T-helper 2 cell treated with Interferon-gamma antibody and Interleukin-4, amounts not matched to agents 5 μg/mL and 100 μg/mL, for 36 hours (primary cell): ENCODE measurements around the gene UBC.
"Not testable (repeated sequence)": the region's sequence is repeated elsewhere in the genome, so short reads cannot be mapped to it uniquely, and the experiment has no call there.

Experiments
- DNase-seq: peaks from one replicate; pipeline ENCODE4 v3.0.0; 2021; ENCODE audit warnings: low spot score
- H3K27ac Mint-ChIP-seq: one replicate; pipeline ENCODE4 v1.8.0; 2021; ENCODE audit warnings: mild to moderate bottlenecking, mixed read lengths
- H3K27me3 Mint-ChIP-seq: one replicate; pipeline ENCODE4 v1.8.0; 2021; ENCODE audit warnings: low read depth, mixed read lengths
- H3K36me3 Mint-ChIP-seq: one replicate; pipeline ENCODE4 v1.8.0; 2021; ENCODE audit warnings: low read depth, mixed read lengths
- H3K4me1 Mint-ChIP-seq: one replicate; pipeline ENCODE4 v1.8.0; 2021; ENCODE audit warnings: low read depth, mixed read lengths
- H3K4me3 Mint-ChIP-seq: one replicate; pipeline ENCODE4 v1.8.0; 2022; ENCODE audit warnings: mild to moderate bottlenecking, moderate library complexity, mixed read lengths
- H3K9me3 Mint-ChIP-seq: one replicate; pipeline ENCODE4 v1.8.0; 2021; ENCODE audit warnings: mixed read lengths

UBC gene

DNA sequence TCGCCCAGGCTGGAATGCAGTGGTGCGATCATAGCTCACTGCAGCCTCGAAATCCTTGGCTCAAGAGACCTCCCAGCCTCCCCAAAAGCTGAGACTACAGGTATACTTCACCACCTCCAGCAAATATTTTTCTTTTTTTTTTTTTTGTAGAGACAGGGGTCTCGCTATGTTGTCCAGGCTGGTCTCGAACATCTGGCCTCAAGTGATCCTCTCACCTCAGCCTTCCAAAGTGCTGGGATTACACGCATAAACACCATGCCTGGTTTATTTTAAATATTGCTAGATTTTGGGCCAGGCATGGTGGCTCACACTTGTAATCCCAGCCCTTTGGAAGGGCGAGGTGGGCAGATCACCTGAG lies 26.7 kb upstream of the UBC start:
- H3K4me1 Mint-ChIP-seq = peaks cover 18% of the 10 kb centered on the region
- DNase-seq = no peak
- H3K4me3 Mint-ChIP-seq = no peak overlapping the region
- H3K36me3 Mint-ChIP-seq = peaks cover 20% of the 10 kb centered on the region
- H3K27me3 Mint-ChIP-seq = no peaks in the 10 kb centered on the region
- no peaks in the 10 kb centered on the region for H3K9me3 Mint-ChIP-seq
- H3K27ac Mint-ChIP-seq = no peak overlapping the region

DNA sequence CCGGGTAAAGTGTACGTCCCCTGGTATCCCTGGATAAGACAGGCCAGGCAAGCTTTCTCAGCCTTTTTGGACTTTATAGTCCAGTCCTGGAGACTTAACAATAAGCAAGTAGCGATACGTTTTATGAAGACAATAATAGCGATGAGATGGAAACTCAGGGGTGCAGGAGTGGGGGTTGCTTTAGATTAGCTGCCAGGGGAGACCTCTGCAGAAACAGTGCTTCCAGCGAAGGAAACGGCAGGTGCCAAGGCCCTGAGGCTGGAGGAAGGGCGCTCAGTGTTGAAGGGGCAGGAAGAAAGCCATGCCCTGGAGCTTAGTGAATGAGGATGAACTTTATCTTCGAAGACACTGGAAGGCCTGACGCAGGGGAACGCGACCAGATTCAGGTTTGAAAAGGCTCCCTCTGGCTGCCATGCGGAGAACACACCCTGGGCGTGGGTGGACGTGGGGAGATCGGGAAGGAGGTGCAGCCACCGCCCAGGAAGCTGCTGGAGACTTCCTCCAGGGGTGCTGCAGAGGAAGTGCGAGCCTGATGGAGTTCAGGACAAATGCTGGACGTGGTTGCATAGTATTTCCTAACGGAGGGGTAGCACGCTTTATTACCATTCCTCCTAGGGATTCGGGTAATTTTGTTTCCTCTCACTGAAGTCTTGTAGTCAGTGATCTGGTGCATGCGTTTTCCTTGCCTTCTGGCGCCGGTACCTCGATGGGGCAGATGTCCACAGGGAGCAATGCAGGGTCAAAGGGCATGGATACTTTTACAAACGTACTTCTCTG lies 26.1 kb upstream of the UBC start:
- Mint-ChIP-seq H3K27ac (no peak overlapping the region), H3K27me3 (no peaks in the 10 kb centered on the region), H3K9me3 (no peaks in the 10 kb centered on the region), H3K4me3 (no peak overlapping the region), H3K4me1 (peaks cover 21% of the 10 kb centered on the region), H3K36me3 (peaks cover 19% of the 10 kb centered on the region)
- peak; percentile 86 for DNase-seq

DNA sequence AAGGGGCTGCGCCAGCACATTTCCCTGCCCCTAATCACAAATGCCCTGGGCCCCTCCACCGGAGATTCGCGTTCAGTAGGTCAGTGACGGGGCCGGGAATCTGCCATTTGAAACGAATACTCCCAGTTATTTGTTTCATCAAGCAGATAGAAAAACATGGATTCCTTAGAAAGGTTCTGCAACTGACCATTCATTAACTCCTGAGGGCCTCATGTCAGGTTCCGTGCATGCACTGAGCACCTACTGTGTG lies 25.6 kb upstream of the UBC start:
- DNase-seq = no peak
- no peak overlapping the region for H3K27ac Mint-ChIP-seq

DNA sequence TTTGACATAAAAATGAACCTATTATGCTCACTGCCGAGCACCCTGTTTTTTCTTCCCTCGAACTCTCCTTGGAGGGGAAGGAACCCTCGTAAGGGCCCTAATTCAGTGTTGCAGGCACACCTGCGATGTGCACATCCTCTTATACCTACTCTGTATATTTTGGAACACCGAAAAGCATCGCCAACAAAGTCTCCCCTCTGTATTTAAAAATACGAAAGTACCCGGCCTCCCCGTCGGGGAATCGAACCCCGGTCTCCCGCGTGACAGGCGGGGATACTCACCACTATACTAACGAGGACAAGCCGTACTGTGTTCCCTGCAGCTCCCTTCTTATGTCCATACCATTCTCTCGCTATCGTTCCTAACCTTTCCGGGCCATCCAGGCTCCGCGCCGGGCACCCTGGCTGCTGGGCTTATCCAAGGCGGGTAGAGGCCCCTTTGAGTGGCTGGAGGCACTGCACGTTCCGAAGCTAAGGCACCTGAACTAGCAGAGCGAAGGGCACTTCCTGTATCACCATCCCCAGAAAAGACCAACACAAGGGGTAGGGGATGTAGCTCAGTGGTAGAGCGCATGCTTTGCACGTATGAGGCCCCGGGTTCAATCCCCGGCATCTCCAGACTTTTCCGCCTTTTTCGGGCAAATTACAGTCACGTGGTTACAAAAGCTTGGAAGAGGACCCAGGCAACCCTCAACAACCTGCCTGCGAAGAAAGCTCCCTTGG lies 25.1 kb upstream of the UBC start:
- H3K4me3 Mint-ChIP-seq = no peak overlapping the region
- no peaks in the 10 kb centered on the region for H3K9me3 Mint-ChIP-seq
- H3K36me3 Mint-ChIP-seq = peaks cover 19% of the 10 kb centered on the region
- peak; percentile 87 for DNase-seq
- no peak overlapping the region for H3K27ac Mint-ChIP-seq
- H3K4me1 Mint-ChIP-seq = peaks cover 21% of the 10 kb centered on the region
- no peaks in the 10 kb centered on the region for H3K27me3 Mint-ChIP-seq

More for the DNA sequence above, 25.6 kb upstream of the UBC start:
- Mint-ChIP-seq H3K36me3 (peaks cover 21% of the 10 kb centered on the region), H3K9me3 (no peaks in the 10 kb centered on the region), H3K27me3 (no peaks in the 10 kb centered on the region), H3K4me3 (no peak overlapping the region), H3K4me1 (peaks cover 21% of the 10 kb centered on the region)

DNA sequence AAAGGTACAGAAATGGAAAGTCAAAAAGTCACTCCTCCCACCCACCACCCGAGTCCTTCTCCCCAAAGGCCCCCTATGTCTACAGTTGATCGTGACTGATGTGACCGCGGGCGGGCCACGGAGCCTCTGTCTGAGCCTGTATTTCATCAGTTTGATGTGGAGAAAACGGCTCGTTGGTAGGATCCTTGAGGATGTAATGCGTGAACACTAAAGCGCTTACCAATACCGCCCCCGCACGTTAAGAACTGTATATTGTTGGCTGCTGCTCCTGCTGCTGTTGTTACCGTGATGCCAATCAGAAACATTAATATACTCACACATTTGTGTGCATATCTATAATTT lies 24.6 kb upstream of the UBC start:
- Mint-ChIP-seq H3K27me3 (no peaks in the 10 kb centered on the region), H3K36me3 (peaks cover 19% of the 10 kb centered on the region), H3K9me3 (no peaks in the 10 kb centered on the region), H3K27ac (no peak overlapping the region), H3K4me1 (peaks cover 21% of the 10 kb centered on the region), H3K4me3 (no peak overlapping the region)
- peak; percentile 61 for DNase-seq

DNA sequence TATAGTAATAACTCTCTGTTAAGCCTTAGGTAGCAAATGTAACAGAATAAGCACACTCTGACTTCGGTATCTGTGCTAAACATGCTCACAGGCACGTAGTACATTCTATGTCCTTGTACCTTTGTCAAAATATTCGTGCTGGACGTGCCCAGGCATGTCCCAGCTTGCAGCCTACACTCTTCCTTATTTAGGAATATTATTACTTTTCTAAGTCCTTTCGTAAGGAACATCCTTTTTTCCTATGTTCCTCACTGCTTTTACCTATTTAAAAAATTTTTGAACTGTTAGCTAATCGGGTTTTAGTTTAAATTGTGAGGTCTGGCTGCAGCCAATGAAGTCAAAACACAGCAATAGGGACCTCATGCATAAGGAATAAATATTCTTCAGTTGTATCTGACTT lies 24.1 kb upstream of the UBC start:
- DNase-seq = no peak
- peaks cover 19% of the 10 kb centered on the region for H3K36me3 Mint-ChIP-seq
- H3K9me3 Mint-ChIP-seq = no peaks in the 10 kb centered on the region
- peaks cover 21% of the 10 kb centered on the region for H3K4me1 Mint-ChIP-seq
- no peak overlapping the region for H3K4me3 Mint-ChIP-seq
- no peak overlapping the region for H3K27ac Mint-ChIP-seq
- no peaks in the 10 kb centered on the region for H3K27me3 Mint-ChIP-seq

DNA sequence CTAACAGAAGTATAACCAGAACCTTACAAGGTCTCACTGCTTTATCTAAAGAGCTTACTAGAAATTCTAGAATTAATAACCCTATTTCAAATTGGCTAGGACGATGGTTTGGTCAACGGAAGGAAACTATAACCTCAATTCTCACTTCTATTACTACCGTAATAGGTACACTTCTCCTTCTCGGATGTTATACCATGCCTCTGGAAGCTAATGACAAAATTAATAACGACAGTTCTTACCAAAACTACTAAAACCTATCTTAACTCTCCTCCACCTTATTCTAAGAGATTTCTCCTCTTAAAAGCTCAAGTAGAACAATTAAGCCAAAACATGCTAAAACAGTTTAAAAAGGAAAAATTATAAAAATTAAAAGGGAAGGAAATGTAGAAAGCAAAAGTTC lies 23.7 kb upstream of the UBC start:
- Mint-ChIP-seq H3K4me3 (no peak overlapping the region), H3K27me3 (no peaks in the 10 kb centered on the region), H3K27ac (no peak overlapping the region), H3K4me1 (peaks cover 20% of the 10 kb centered on the region), H3K9me3 (no peaks in the 10 kb centered on the region), H3K36me3 (peaks cover 17% of the 10 kb centered on the region)
- DNase-seq = no peak

DNA sequence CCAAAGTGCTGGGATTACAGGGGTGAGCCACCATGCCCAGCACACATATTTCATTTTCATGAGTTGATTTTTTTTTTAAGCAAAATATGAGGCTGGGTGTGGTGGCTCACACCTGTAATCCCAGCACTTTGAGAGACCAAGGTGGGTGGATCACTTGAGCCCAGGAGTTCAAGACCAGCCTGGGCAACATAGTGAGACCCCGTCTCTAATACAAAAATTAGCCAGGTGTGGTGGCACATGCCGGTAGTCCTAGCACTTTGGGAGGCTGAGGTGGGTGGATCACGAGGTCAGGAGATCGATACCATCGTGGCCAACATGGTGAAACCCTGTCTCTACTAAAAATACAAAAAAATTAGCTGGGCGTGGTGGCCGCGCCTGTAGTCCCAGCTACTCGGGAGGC lies 17.1 kb upstream of the UBC start:
- H3K36me3 Mint-ChIP-seq = peaks cover 14% of the 10 kb centered on the region
- H3K27ac Mint-ChIP-seq, DNase-seq, H3K9me3 Mint-ChIP-seq, H3K27me3 Mint-ChIP-seq, H3K4me3 Mint-ChIP-seq: not testable (repeated sequence)
- H3K4me1 Mint-ChIP-seq = peaks cover 28% of the 10 kb centered on the region

DNA sequence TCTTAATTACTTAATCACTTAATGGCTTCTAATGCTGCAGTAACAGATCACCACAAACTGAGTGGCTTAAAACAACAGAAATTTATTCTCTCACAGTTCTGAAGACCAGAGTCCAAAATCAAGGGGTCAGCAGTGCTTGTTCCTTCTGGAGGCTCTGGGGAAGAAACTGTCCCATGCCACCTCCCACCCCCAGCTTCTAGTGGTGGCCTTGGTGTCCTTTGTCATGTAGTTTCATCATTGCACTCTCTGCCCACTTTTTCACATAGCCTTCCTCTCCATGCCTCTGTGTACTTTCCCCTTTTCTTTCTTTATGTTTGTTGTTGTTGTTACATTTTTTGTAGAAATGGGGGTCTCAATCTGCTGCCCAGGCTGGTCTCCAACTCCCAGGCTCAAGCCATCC lies 16.1 kb upstream of the UBC start:
- DNase-seq = no peak
- Mint-ChIP-seq H3K27ac (no peak overlapping the region), H3K36me3 (peaks cover 10% of the 10 kb centered on the region), H3K9me3 (no peaks in the 10 kb centered on the region), H3K4me1 (peaks cover 25% of the 10 kb centered on the region), H3K27me3 (peaks cover 8% of the 10 kb centered on the region), H3K4me3 (no peak overlapping the region)

DNA sequence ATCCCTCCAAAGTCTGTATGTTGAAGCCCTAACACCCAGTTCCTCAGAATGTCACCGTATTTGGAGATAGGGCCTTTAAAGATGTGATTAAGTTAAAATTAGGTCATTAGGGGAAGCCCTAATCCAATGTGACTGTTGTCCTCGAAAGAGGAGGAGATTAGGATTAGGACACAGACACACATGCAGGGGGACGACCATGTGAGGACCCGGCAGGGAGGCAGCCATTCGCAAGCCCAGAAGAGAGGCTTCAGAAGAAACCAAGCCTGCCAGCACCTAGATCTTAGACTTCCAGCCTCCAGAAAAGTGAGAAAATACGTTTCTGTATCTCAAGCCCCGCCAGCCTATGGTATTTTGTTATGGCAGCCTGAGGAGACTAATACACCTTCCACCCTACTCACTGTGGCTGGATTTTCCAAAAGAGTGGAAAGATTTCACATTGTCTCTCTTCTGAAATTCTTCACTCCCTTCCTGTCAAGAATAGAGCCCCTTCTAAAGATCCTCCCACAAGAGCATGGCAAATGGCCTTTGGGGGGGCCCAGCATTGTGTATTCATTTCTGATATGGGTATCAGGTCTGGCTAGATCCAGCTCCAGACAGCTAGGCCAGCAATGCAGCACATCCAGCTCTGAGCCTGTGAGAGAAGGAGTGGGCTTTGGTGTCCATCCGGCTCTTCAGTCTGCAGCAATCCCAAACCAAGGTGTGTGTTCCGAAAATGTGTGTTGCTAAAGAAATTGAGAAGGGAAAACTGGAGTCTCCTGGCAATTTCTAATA lies 15.4 kb upstream of the UBC start:
- Mint-ChIP-seq H3K27ac (no peak overlapping the region), H3K4me3 (no peak overlapping the region), H3K9me3 (no peaks in the 10 kb centered on the region), H3K4me1 (peaks cover 25% of the 10 kb centered on the region), H3K27me3 (peaks cover 8% of the 10 kb centered on the region), H3K36me3 (peaks cover 6% of the 10 kb centered on the region)
- DNase-seq = no peak

DNA sequence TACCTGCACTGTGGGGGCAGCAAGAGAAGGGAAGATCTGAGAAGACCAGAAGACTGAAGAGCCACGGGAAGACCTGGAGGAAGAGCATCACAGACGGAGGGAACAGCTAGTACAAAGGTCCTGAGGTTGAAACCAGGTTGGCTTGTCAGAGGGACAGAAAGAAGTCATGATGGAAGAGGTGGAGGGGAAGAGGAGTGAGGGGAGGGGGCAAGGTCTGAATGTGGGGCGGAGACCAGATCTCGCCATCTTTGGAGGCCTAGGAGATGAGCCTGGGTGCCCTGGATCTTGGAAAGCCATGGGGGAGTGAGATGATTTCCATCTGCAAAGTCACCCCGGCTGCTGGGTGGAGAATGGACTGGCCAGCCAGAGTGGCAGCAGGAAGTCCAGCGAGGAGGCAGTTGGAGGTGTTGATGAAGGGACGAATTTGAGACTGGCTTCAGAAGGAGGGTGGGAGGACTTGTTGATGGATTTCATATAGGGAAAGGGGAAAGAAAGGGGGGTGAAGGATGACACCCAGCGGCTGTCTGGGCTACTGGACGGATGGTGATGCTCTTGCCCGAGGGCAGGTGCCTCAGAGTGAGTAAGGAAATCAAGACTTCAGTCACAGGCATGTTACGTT lies 14.6 kb upstream of the UBC start:
- Mint-ChIP-seq H3K27ac (peak overlapping the region; percentile 41), H3K9me3 (no peaks in the 10 kb centered on the region), H3K27me3 (peaks cover 8% of the 10 kb centered on the region), H3K36me3 (peaks cover 6% of the 10 kb centered on the region), H3K4me1 (peaks cover 25% of the 10 kb centered on the region), H3K4me3 (peak overlapping the region; percentile 86)
- no peak for DNase-seq

DNA sequence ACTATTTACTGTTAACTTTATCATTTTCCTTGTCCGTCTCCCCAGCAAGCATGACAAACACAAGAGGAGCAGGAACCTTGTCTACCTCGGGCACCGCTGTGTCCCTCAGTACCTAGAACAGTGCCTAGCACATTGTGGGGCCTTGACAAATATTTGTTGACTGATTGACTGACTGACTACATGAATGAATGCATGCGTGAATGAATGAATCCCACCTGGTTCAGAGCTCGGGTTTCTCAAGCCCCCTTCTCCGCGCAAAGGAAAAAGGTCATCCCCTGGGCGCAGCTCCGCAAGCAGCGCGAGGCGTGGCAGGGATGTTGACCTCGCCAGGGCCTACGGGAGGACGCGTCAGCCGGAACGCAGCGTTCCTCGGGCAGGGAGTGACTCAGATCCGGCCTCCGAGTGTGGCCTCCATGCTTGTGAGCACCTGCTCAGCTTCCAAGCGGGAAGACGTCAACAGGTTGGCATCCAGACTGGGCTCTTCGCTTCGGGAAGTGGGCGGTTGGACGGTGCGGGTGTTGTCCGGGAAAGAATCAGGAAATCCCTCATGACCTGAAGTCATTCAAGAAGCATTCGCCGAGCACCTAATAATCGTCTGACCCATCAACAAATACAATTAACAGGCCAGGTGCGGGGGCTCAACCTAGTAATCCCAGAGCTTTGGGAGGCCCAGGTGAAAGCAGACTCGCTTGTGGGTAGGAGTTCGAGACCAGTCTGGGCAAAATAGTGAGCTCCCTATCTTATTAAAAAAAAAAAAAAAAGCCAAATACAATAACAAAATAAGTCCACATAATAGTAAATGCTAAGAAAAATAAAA lies 13.9 kb upstream of the UBC start:
- Mint-ChIP-seq H3K27ac (peak overlapping the region; percentile 92), H3K4me1 (peaks cover 25% of the 10 kb centered on the region), H3K36me3 (peaks cover 6% of the 10 kb centered on the region), H3K9me3 (no peaks in the 10 kb centered on the region), H3K4me3 (peak overlapping the region; percentile 86), H3K27me3 (peaks cover 8% of the 10 kb centered on the region)
- peak; percentile 55 for DNase-seq

DNA sequence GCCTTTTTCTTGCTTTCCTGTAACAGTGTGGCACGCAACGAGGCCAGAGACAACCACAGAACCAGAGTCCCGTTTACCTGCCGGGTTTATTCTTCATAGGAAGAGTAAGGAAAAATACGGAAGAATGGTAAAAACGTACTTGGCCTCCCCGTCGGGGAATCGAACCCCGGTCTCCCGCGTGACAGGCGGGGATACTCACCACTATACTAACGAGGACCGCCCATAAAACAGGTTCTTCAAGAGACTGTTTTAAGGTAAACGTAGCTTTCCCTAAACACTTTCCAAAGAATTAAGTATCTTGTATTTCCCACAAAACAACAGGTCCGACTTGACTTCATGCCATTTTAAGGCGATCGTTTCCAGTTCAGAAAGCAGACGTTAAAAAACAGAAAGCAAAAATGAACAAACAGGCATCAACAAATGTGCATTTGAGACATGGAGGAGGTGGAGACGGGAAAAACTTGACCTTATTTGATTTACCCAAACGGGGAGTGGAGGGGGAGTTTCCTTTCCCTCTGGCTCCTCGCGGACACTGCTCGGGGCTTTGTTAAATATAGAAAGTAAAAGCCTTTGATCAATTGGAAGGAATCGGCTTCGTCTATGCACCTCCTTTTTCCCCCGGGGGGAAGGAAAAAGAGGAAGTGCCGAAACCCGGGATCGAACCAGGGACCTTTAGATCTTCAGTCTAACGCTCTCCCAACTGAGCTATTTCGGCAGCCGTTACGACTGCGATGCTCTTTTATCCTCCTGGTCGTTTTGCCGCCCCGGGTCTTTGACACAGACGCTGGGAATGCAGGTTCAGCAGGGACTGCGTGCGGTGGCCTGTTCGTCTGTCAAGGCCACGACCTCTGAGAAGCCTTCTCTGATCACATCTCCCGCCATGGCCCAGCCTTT lies 13.0 kb upstream of the UBC start:
- Mint-ChIP-seq H3K9me3 (no peaks in the 10 kb centered on the region), H3K27ac (peak overlapping the region; percentile 92), H3K4me1 (peaks cover 28% of the 10 kb centered on the region)

More for the DNA sequence above, 13.0 kb upstream of the UBC start:
- Mint-ChIP-seq H3K4me3 (peak overlapping the region; percentile 86), H3K36me3 (peaks cover 6% of the 10 kb centered on the region), H3K27me3 (peaks cover 8% of the 10 kb centered on the region)
- DNase-seq = peak; percentile 89
